ENCODE measurements around the gene DMRTA1.
"Not testable (repeated sequence)": the region's sequence is repeated elsewhere in the genome, so short reads cannot be mapped to it uniquely, and the experiment has no call there.

DMRTA1 gene, protein sequence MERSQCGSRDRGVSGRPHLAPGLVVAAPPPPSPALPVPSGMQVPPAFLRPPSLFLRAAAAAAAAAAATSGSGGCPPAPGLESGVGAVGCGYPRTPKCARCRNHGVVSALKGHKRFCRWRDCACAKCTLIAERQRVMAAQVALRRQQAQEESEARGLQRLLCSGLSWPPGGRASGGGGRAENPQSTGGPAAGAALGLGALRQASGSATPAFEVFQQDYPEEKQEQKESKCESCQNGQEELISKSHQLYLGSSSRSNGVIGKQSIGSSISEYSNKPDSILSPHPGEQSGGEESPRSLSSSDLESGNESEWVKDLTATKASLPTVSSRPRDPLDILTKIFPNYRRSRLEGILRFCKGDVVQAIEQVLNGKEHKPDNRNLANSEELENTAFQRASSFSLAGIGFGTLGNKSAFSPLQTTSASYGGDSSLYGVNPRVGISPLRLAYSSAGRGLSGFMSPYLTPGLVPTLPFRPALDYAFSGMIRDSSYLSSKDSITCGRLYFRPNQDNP

DNA sequence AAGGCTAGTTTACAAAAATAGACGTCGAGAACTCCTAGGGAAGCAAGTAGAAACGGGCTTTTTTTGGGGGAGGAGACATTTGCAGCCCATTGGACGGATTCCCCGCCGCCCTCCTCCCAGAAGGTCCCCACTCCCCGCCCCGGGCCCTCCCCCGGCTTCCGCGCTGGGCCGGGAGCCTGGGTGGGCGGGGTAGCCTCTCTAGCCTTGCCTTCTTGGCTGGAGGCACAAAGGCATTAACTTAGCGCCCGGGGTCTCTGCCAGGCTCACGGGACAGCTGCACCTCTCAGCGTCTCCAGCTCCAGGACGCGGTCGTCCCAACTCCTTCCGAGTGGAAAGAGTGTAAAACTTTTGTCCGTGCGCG, at the start of gene DMRTA1:
Gene DMRTA1, plus strand, starts transcription at position 236 of the 361 bp plus-strand sequence. CDS start 242 bp downstream, outside the sequence.
- DNase-seq (ENCODE audit: low read depth): peak; percentile 66

DNA sequence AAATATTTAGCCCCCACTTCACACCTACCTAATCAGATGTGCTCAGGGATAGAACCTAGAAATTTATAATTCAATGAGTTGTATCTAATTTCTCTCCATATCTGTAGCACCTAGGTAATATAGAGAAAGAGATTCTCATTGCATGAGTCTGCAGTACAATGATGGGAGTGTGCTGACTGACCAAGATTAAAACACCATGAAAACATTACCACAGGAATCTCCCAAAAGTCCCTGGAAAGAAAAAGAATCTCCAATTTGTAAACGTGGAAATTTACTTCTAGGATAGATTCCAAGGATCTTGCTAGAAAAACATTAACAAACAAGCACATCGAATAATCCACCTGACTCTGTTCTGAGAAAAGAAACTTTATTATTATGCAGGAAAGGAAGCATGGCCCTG, 45.0 kb upstream of the DMRTA1 start:
- DNase-seq (ENCODE audit: low read depth): no peak

DNA sequence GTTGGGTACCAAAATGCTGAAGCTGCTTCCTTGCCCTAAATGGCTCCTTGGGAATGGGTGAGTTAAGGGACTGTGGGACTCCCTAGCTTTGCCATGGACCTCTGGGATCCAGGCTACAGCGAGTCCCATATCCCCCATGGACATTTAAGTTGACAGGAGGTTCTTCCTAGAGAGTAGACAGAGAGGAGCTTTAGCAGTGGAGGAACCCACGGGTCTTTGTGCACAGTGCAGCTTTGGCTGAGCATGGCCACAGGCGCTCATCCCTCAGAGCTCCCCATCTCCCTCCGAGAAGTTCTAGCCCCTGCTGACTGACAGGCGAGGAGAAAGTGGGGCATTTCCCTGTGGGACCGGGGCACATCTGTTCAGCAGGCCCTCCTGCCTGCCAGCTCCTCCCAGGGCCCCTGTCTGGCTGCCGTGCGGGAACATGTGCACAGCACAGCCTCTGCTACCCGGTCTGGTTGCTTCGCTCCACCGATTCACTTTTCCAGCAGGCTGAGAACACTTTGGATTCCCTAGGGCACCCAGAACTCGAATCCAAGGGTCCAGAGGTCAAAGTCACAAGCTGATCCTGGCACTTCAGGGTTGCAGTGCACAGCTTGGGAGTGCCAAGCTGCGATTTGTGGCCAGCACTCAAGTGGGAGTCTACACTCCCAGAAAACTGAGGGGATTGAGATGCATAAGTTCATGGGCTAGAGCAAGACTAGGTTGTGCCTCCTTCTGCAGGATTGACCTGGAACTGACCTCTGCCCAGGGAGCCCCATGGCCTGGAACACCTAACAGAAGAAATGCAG, 40.6 kb upstream of the DMRTA1 start:
- DNase-seq (ENCODE audit: low read depth): no peak

- peak; percentile 37 for DNase-seq (ENCODE audit: low read depth)
Measured at GRCh38 chr9:22413884-22414283, 32.7 kb upstream of the DMRTA1 start.

- DNase-seq (ENCODE audit: low read depth): no peak
Measured at GRCh38 chr9:22415941-22416691, 30.5 kb upstream of the DMRTA1 start.

- no peak for DNase-seq (ENCODE audit: low read depth)
Measured at GRCh38 chr9:22416692-22417060, 29.9 kb upstream of the DMRTA1 start.

DNA sequence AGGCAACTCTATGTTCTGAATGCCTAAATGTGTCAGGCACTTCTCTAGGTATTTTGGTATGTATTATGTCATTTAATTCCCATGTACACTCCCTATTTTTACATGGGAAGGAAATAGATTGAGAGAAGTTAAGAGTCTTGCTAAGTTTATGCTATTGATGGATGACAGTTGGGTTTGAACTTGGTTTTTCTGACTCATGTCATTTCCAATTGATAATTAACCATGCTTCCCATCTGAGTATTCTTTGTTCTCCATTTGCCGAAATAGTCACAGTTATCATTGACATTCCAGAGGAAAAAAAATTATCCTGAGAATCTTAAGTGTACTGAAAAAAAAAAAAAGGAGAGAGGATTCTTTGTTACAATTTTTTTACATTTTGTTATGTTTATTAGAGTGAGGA, 23.1 kb upstream of the DMRTA1 start:
- DNase-seq (ENCODE audit: low read depth): no peak

DNA sequence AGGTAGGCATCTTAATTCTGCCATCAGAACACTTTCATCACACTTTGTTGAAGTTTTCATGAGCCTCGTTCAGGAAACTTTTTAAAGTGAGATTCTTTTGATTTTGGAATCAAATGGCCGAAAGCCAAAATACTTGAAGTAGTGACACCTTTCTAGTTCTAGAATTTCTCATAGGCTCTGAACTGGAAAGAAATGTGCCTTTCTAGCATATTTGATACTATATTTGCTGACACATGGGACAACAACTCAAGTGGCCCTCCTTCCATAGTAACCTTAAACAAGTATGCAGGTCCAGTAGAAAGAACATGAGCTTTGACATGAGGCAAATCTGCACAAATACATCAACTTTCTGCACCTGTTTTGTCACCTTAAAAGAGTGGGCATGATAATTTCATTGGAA, 22.0 kb upstream of the DMRTA1 start:
- no peak for DNase-seq (ENCODE audit: low read depth)

GRCh38 chr9:22425551-22425950, 21.1 kb upstream of the DMRTA1 start:
- no peak for DNase-seq (ENCODE audit: low read depth)

DNA sequence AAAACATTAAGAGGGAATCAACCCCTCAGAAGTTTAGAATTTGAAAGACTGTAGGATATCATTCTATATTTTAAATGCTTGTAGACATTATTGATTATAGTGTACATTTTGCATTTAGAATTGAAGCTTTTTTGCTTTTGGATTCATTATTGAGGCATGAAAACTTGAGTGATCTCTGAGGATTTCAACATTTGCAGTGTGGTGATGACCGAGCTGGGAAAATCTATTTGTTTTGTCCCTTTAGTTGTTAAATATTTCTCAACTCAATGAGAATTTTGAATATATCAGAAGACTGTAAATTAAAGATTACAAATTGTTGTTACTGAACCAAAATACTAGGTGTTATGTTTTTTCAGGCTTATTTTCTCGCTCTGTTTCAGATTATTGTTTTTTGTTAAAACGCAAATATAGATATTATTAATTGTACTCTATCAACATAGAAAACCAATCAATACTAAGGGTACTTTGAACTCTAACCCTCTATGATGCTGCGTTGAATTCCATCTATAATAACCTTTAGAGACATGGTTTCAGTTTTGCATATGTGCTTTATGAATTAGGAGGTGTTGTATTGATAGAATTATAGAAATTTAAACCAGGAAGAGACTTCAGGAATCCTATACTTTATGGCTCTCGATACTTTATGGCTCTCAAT, 19.3 kb upstream of the DMRTA1 start:
- DNase-seq (ENCODE audit: low read depth): no peak

DNA sequence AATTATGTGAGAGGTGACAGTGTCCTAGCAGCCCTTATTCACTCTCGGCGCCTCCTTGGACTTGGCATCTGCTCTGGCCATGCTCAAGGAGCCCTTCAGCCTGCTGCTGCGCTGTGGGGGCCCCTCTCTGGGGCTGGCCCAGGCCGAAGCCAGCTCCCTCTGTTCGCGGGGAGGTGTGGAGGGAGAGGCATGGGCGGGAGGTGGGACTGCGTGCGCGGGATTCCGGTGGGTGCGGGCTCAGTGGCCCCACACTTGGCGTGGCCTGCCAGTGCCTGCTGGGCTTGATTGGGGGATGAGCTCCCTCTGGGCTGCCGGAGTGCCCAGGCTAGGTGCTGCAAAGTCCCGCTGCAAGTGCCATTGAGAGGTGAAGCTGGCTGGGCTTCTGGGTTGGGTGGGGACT, 12.9 kb upstream of the DMRTA1 start:
- no peak for DNase-seq (ENCODE audit: low read depth)

- not testable (repeated sequence) for DNase-seq (ENCODE audit: low read depth)
Measured at GRCh38 chr9:22435252-22435651, 11.4 kb upstream of the DMRTA1 start.

GRCh38 chr9:22437461-22438067, 9.1 kb upstream of the DMRTA1 start:
- not testable (repeated sequence) for DNase-seq (ENCODE audit: low read depth)

GRCh38 chr9:22440841-22441240, 5.8 kb upstream of the DMRTA1 start:
- DNase-seq (ENCODE audit: low read depth): no peak

DNA sequence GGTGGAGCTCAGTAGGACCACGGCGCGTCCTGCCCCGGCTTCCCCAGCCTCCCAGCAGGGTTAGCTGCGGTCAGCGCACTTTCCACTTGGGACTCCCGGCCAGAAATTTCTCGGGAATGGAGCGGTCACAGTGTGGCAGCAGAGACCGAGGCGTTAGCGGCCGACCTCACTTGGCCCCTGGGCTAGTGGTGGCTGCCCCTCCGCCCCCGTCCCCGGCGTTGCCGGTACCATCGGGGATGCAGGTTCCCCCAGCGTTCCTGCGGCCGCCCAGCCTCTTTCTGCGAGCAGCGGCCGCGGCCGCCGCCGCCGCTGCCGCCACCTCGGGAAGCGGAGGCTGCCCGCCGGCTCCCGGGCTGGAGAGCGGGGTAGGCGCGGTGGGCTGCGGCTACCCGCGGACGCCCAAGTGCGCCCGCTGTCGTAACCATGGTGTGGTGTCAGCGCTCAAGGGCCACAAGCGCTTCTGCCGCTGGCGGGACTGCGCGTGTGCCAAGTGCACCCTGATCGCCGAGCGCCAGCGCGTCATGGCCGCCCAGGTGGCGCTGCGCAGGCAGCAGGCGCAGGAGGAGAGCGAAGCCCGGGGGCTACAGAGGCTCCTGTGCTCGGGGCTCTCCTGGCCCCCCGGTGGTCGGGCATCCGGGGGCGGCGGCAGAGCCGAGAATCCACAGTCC, 460 bp downstream of the DMRTA1 start:
- peak; percentile 15 for DNase-seq (ENCODE audit: low read depth)

- no peak for DNase-seq (ENCODE audit: low read depth)
Measured at GRCh38 chr9:22447618-22448305, 1.1 kb downstream of the DMRTA1 start.

DNA sequence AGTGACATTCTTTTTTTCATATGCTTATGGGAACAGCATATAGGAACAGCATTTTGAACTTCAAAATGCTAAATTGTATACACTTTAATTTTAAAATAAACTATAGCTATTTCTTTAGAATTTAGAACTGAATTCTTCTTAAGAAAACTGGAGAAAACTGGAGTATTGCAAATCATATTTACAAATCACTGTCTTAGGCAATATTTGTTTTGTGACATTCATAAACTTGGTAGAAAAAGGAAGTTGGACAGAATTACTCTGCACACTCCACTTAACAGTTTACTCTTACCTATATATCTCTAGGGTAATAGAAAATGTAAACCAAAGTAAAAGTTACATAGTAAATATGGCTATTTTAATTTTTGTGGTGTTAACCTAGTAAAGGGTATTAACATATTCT, 3.1 kb downstream of the DMRTA1 start:
- no peak for DNase-seq (ENCODE audit: low read depth)

DNA sequence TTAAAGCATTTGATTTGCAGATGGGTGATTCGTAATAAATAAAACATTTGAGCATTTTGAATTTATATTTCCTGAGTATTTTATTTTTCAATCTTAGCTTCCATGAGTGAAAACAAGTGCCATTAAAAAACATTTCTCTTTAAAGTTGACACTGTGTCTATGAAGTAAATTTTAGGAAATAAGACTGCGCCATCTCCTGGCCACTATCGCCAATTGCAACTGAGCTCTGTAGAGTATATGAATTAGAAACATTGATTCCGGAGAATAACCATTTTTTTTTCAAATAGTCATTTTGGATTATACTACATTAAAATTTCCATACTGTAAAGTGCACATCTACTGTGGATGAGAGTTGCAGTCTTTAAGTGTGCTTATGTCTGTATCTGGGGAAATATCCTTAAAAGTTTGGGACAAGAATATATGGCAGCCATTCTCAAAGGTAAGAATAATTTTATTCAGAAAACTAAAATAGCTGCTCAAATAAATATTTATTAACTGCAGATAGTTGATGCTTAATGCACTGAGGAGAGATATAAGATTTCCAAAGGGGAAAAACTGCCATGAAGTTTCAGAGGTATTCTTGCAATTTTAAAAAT, 5.9 kb downstream of the DMRTA1 start:
- peak; percentile 14 for DNase-seq (ENCODE audit: low read depth)

- peak; percentile 11 for DNase-seq (ENCODE audit: low read depth)
Measured at GRCh38 chr9:22454016-22454415, 7.4 kb downstream of the DMRTA1 start.

DNA sequence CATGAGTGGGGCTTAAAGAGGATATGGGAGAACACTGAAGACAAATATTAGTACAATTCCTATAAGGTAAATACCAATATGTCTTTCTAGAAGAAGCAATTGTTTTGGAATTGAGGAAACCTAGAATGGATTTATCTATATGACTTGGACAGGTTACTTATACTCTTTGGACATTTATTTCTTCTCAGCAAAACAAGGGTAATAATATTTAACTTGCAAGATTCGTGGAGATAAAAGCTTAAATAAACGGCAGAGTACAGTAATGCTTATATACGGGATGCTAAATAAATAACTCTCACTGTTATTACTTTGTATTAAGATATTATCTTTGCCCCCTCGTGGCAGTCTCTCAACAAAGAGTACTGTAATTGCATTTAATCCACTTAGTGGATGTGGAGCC, 8.6 kb downstream of the DMRTA1 start:
- DNase-seq (ENCODE audit: low read depth): no peak
